Measurements from ENCODE around the gene NKX3-2. TPM values are rescaled to one million over a fixed set of nuclear protein-coding genes. Genes with fewer than 3 reads are reported as not detected.

Gene NKX3-2
- total and polyA plus RNA-seq, 10 of the 15 experiments (the other 5 are each of a cell fraction or from before 2014, with no cell fraction given): not detected

GRCh38 chr4:13531625-13531998, 12.7 kb downstream of the NKX3-2 start (continued):
- TF ChIP-seq PKNOX1 (IDR thresholded peaks at IDR 0.05): no peak
- no peak for TF ChIP-seq TCF3 (IDR thresholded peaks at IDR 0.05; ENCODE audit: borderline replicate concordance, insufficient read depth, low read depth, low read length)
- TF ChIP-seq EP300 (IDR thresholded peaks at IDR 0.05; ENCODE audit: borderline replicate concordance in 1 of 2, control insufficient read depth in 1 of 2, low read depth in 2 of 2, low read length in 2 of 2): no peak
- TF ChIP-seq ATF2 (IDR thresholded peaks at IDR 0.05; ENCODE audit: low read length): no peak
- no peak for TF ChIP-seq CBFB (IDR thresholded peaks at IDR 0.05; ENCODE audit: low read depth)
- no peak for TF ChIP-seq HDAC6 (IDR thresholded peaks at IDR 0.05; ENCODE audit: unreplicated experiment)
- TF ChIP-seq SUZ12 (IDR thresholded peaks at IDR 0.05; ENCODE audit: unreplicated experiment): no peak
- TF ChIP-seq CHD1 (IDR thresholded peaks at IDR 0.05; ENCODE audit: low read depth, low read length): no peak
- no peak for TF ChIP-seq GATAD2B (conservative IDR thresholded peaks at IDR 0.05; ENCODE audit: low read depth)
- TF ChIP-seq CREM (IDR thresholded peaks at IDR 0.05; ENCODE audit: low read depth): no peak
